Stimulated activated CD4-positive, alpha-beta T cell treated with anti-CD3 and anti-CD28 coated beads, Interleukin-12 subunit alpha, Interleukin-12 subunit beta, amount 100 ng/mL, for 24 hours (primary cell): ENCODE results near the gene STARD3.
A peak's percentile ranks its signal among the peaks of the same experiment; 100 is the strongest.
"Not testable (repeated sequence)": the region's sequence is repeated elsewhere in the genome, so short reads cannot be mapped to it uniquely, and the experiment has no call there.

Source experiments
- DNase-seq, 2 experiments: peaks; one replicate each; pipeline ENCODE4 v3.0.0-alpha.2; 2020; ENCODE audit warnings: low read depth in 2 of 2

STARD3 gene

GRCh38 chr17:39636927-39637736 lies at the start of gene STARD3:
TSS of gene STARD3 (plus strand) at chr17:39637144. CDS start at chr17:39653532, 16,388 bp downstream.
- DNase-seq = peak; percentile 71 to 93

GRCh38 chr17:39590180-39590579 lies 46.8 kb upstream of the STARD3 start:
- not testable (repeated sequence) for DNase-seq

DNA sequence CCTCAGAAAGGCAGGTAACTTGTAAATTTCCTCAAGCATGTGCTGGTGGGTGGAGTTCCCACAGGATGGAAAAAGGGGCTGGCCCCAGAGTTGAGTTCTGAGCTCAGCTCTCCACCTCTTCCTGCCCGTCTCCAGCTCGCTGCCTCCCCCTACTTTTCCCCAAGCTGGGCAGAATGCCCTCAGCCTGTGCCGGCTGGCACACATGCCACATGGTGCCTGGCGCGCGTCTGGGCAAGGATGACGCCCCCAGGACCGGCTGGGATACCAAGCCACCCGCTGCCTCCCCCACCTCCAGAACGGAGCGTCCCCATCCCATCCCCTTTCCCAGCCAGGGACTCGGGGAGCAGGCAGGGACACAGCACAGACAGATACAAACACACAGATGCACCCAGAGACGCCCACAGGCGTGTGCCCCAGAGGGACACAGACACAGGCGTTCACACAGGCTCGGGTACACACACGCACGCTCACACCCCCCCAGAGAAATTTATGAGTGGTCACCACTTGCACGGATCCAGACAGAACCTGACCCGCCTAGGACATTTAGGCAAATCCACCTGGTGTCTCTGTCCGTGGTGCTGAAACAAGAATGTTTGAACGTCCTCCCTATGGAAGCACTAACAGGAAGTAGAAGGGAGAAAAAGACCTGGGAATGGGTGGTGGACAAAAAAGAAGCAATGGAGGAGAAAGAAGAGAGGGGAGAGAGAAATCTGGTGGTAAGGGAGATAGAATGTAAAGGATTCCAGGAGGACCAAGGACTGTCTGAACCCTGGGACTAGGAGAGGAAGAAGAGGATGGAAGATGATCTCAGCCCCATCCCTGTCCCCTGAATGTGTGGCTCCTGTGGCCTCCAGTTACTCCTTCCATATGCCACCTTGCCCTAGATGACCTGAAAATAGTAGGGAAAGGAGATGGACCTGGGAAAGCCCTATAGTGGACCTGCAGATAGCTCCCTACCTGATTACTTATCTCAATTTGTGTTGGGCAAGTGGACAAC lies 44.7 kb upstream of the STARD3 start:
- DNase-seq = no peak

- DNase-seq = no peak
Observed at GRCh38 chr17:39593371-39593770, 43.6 kb upstream of the STARD3 start.

DNA sequence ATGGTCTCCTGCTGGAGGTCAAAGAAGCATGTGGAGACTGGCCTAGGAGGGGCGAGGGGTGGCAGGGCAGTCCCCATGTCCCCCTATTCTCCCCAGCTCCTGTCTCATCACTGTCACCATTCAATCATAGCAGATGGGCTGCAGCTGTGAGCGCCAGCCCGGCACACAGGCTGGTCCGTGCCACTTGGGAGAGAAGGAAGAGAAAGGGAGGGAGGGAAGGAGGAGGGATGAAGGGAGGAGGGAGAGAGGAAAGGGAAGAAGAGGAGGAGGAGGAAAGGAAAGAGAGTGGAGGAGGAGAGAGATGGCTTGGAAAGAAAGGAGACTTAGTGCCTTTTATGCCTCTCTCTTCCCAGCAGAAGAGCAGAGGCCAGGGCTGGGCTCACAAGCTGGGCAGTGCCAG lies 41.6 kb upstream of the STARD3 start:
- no peak for DNase-seq

- no peak for DNase-seq
Observed at GRCh38 chr17:39595928-39596510, 40.9 kb upstream of the STARD3 start.

DNA sequence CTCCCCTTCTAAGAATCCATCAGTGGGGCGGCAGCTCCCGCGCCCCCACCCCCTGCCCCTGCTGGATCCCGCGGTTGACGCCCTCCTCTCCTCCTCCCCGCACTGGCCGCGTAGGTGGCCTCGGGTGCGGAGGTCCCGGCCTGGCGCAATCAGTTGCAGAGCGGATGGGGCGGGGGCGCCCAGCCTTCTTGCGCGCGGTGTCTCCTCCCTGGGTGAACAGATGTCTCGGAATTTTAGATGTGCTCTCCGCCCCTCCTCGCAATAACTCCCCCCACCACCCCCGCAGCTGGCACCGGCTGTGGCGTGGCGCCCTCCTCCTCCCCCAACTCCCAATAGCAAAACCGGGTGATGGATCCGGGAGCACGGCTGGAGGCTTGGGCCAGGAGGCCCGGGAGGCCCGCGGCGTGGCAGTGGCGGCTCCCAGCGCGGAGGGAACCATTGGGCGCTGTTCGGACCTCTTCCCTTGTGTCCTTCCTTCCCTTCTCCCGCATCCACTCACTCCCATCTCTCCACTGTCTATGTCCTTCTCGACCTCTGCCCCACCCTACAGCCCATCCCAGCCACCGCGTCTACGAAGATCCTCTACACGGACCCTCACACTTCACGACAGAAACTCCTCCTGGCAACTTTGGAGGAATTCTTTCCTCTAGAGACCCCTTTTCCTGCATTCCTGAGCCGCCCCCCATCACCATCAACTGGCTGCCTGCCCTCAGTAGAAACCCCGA lies 40.2 kb upstream of the STARD3 start:
- DNase-seq = no peak

DNA sequence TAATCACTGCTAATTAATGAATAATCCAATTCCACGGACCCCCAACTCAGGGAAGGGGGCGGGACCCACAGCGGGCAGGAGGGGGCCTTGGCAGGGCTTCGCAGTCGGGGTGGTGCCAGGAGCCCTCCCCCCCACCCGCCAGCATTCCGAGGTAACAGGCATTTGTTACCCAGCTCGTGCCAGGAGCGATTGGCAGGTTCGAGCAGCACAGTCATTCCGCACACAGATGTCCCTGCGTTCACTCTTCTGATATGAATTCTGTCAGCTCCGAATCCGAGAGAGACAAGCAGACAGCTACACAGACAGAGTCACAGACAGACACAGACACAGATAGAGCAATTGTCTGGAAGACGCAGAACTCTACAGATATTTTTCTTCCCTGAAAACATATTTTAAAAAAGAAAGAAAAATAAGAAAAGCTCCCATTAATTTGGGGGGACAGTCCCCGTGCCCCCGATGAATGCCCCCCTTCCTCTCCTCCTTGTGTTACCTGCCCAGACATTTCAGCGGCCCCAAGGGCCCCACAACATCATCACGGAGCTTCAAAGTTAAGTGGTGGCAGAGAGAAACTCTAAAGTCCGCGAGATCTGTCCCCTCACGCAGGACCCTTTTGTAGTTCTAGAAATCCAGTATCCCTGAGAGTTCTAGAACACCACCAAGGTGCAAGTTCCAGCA lies 39.4 kb upstream of the STARD3 start:
- DNase-seq = no peak

- no peak for DNase-seq
Observed at GRCh38 chr17:39598047-39598481, 38.9 kb upstream of the STARD3 start.

DNA sequence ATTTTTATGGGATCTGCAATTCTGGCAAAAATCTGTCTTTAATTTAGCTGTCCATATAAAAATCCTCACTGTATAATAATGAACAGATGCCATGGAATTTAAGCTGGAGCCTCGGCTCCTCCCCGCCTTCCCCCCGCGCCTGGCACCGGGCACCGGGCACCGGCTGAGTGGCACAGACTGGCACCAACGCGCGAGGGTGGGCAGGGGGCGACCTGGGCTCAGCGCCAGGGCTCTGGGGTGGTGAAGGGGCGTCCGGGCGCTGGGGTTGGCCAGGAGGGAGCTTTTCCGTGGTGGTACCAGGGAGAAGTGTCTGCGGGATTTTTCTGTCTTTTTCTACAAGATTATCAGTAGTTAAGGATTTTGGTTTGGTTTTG lies 38.3 kb upstream of the STARD3 start:
- DNase-seq = no peak

GRCh38 chr17:39599004-39599664 lies 37.8 kb upstream of the STARD3 start:
- DNase-seq = no peak

DNA sequence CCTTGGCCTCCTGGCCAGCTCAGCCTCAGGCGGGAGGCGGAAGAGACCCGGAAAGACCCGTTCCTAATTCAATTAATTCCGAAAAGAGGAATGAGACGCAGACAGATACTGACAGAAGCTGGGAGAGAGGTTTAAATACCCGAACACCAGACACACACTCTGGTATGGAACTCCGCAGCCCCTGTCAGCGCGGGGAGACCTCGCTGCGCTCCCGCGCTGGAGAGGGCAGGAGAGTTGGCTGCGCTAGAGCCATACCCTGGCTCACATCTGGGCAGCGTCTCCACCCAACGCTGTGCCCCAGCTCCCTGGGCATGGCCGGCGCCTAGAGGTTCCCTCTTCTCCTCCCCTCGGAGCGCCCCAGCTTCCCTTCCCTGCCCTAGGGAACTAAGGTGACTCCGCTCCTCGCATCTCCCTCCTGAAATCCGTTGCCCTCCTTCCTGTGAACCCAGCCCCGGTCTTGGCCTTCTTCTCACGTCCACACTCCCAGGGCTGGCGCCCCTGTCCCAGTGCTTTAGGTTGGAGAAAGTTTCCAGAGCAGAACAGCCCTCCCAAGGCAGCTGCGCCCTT lies 37.2 kb upstream of the STARD3 start:
- DNase-seq = no peak

DNA sequence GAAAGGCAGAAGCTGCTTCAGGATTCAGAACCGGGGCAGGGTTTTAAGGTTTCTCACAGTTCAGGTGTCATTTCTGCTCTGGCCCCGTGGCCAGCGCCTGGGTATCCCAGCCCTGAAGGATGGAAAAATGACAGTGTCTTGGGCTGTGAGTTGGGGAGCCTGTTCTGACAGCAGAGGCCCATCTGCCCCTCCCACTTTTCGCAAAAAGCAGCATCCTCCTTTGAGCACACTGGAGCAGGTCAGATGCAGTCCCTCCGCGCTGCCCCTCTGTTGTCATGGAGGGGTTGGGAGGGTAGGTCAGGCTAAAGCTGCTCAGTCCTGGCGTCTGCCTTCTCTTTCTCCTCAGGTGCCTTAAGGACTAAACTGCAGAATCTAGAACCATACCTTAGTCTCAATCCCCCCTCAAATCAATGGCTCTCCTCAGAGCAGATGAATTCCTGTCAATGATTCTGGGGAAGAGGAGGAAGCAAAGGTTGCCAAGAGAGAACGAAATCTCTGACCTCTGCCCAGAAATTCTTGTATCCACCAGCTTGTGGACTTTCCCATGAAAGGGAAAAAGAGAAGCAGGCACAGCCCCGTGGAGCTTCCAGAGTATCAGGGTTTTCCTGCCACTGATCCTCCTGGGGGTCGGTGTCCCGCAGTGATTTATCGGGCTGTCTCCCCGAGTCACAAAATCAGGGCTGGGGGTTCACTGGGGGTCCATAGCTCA lies 36.5 kb upstream of the STARD3 start:
- no peak for DNase-seq

- DNase-seq = no peak
Observed at GRCh38 chr17:39600997-39601597, 35.8 kb upstream of the STARD3 start.

GRCh38 chr17:39601758-39602532 lies 35.0 kb upstream of the STARD3 start:
- DNase-seq = no peak

- DNase-seq = no peak
Observed at GRCh38 chr17:39602533-39603303, 34.2 kb upstream of the STARD3 start.

- no peak for DNase-seq
Observed at GRCh38 chr17:39603304-39604016, 33.5 kb upstream of the STARD3 start.
